GM18870 (cell line): ENCODE data around the gene GK2.

Source experiments
- ATAC-seq: cut with Tn5 transposase; IDR thresholded peaks from one replicate; pipeline ENCODE4 v1.9.1; 2021; ENCODE audit warnings: moderate library complexity; ENCODE audit not compliant: unreplicated experiment

Gene GK2

GRCh38 chr4:79408063-79408462, at the start of gene GK2:
GK2 (minus strand) TSS chr4:79408228; CDS start chr4:79408200, 28 bp downstream.
- ATAC-seq = no peak

GRCh38 chr4:79455216-79455615, 47.2 kb upstream of the GK2 start:
- no peak for ATAC-seq

GRCh38 chr4:79454656-79455055, 46.6 kb upstream of the GK2 start:
- ATAC-seq = no peak

- ATAC-seq = no peak
These were observed 42.0 kb upstream of the GK2 start for GRCh38 chr4:79450053-79450452.

- no peak for ATAC-seq
These were observed 38.1 kb upstream of the GK2 start for GRCh38 chr4:79446145-79446544.

GRCh38 chr4:79445371-79445781, 37.3 kb upstream of the GK2 start:
- no peak for ATAC-seq

- no peak for ATAC-seq
These were observed 34.4 kb upstream of the GK2 start for GRCh38 chr4:79442422-79442821.

GRCh38 chr4:79439489-79439888, 31.5 kb upstream of the GK2 start:
- no peak for ATAC-seq

- no peak for ATAC-seq
These were observed 23.8 kb upstream of the GK2 start for GRCh38 chr4:79431839-79432238.

- no peak for ATAC-seq
These were observed 21.3 kb upstream of the GK2 start for GRCh38 chr4:79429113-79429903.

GRCh38 chr4:79426989-79427388, 19.0 kb upstream of the GK2 start:
- no peak for ATAC-seq

GRCh38 chr4:79425586-79425985, 17.6 kb upstream of the GK2 start:
- no peak for ATAC-seq

GRCh38 chr4:79421483-79421882, 13.5 kb upstream of the GK2 start:
- ATAC-seq = no peak

- no peak for ATAC-seq
These were observed 5.9 kb upstream of the GK2 start for GRCh38 chr4:79413886-79414285.

- ATAC-seq = no peak
These were observed 5.2 kb upstream of the GK2 start for GRCh38 chr4:79413032-79413885.

- ATAC-seq = no peak
These were observed 3.4 kb downstream of the GK2 start for GRCh38 chr4:79404666-79405065.

GRCh38 chr4:79403356-79403755, 4.7 kb downstream of the GK2 start:
- no peak for ATAC-seq

GRCh38 chr4:79402332-79402851, 5.6 kb downstream of the GK2 start:
- ATAC-seq = no peak

GRCh38 chr4:79399076-79399475, 9.0 kb downstream of the GK2 start:
- no peak for ATAC-seq

- no peak for ATAC-seq
These were observed 10.1 kb downstream of the GK2 start for GRCh38 chr4:79397951-79398350.

- ATAC-seq = no peak
These were observed 11.2 kb downstream of the GK2 start for GRCh38 chr4:79396794-79397193.

- ATAC-seq = no peak
These were observed 12.2 kb downstream of the GK2 start for GRCh38 chr4:79395841-79396240.
